Panc1 (cell line): ENCODE results near the gene DENND2A. TPM values are rescaled to one million over a fixed set of nuclear protein-coding genes. Genes with fewer than 3 reads are reported as not detected.

Source experiments
- ATAC-seq: fragments of 200-7000 bp; cut with Tn5 transposase; 2 replicates; pipeline ENCODE4 v1.9.1; 2020; ENCODE audit warnings: mild to moderate bottlenecking, moderate library complexity
- BruUV-seq: library from RNA; stranded (reverse); fragments of 400-500 nt; replicated peaks from 2 replicates; lab custom pipeline; 2021; lab: Mats Ljungman, UMichigan
- CTCF ChIA-PET: fragments of 300-600 bp; sonication (Branson Sonifier 250); formaldehyde crosslinking; loops from one replicate; lab custom pipeline; 2022; ENCODE audit warnings: antibody characterized with exemption; lab: Charles Lee
- POLR2A ChIA-PET: fragments of 300-600 bp; sonication (Branson Sonifier 250); formaldehyde crosslinking; loops from one replicate; lab custom pipeline; 2022; ENCODE audit warnings: antibody characterized with exemption; lab: Charles Lee
- DNase-seq: peaks from one replicate; pipeline ENCODE4 v3.0.0-alpha.2; 2010; ENCODE audit warnings: low read depth, low spot score
- H3K27ac ChIP-seq: 2 replicates; pipeline ENCODE4 v1.5.1; 2011; ENCODE audit warnings: mild to moderate bottlenecking, low read length, inconsistent platforms
- H3K27me3 ChIP-seq: fragments of 200-500 bp; sonication (Bioruptor generic); 2 replicates; pipeline ENCODE4 v1.6.0; 2014; ENCODE audit warnings: low read length, inconsistent platforms; ENCODE audit not compliant: control insufficient read depth, insufficient read depth
- H3K36me3 ChIP-seq: fragments of 200-500 bp; sonication (Bioruptor generic); 2 replicates; pipeline ENCODE4 v1.5.1; 2014; ENCODE audit warnings: inconsistent platforms, mild to moderate bottlenecking, low read length, moderate library complexity; ENCODE audit not compliant: control insufficient read depth, insufficient read depth
- H3K4me1 ChIP-seq: 2 replicates; pipeline ENCODE4 v1.5.1; 2011; ENCODE audit warnings: inconsistent platforms, mild to moderate bottlenecking, low read length, moderate library complexity; ENCODE audit not compliant: control insufficient read depth, insufficient read depth
- H3K4me3 ChIP-seq, 2 experiments: 2 replicates each; pipeline ENCODE4 v1.5.1; 2011 to 2012; ENCODE audit warnings: low read depth in 2 of 2, low read length in 2 of 2, mild to moderate bottlenecking in 2 of 2, inconsistent platforms in 1 of 2, moderate library complexity in 1 of 2
- H3K9me3 ChIP-seq: fragments of 200-500 bp; sonication (Bioruptor generic); 2 replicates; pipeline ENCODE4 v1.5.1; 2014; ENCODE audit warnings: low read depth, mild to moderate bottlenecking, inconsistent platforms, low read length, moderate library complexity; ENCODE audit not compliant: control insufficient read depth, insufficient read depth
- CTCF ChIP-seq: fragments of 450-650 bp; IDR thresholded peaks from 2 replicates; pipeline ENCODE4 v1.5.1; 2017; ENCODE audit warnings: mild to moderate bottlenecking
- POLR2AphosphoS5 ChIP-seq: IDR thresholded peaks from 2 replicates; pipeline ENCODE4 v1.6.1; 2012; ENCODE audit warnings: mild to moderate bottlenecking, low read depth, low read length, moderate library complexity
- SIN3A ChIP-seq: IDR thresholded peaks from 2 replicates; pipeline ENCODE4 v1.6.1; 2012; ENCODE audit warnings: low read depth, mild to moderate bottlenecking, low read length, moderate library complexity, borderline replicate concordance; ENCODE audit not compliant: insufficient read depth
- TCF7L2 ChIP-seq: IDR thresholded peaks from 2 replicates; pipeline ENCODE4 v1.6.1; 2011; ENCODE audit warnings: mild to moderate bottlenecking, low read depth, low read length, inconsistent platforms
- in situ Hi-C: cut with HindIII; loops from 2 replicates; pipeline ENCODE4 v1.10.0; 2016; ENCODE audit warnings: low sequenced_read_pairs, low pct_unique_long_range_greater_than_20kb
- intact Hi-C: fragments of 100-400 bp; cut with micrococcal nuclease; formaldehyde crosslinking; loops from one replicate; pipeline ENCODE4 v1.10.0; 2022; ENCODE audit not compliant: unreplicated experiment
- total RNA-seq: library from RNA; stranded (reverse); gene quantifications from one replicate; pipeline ENCODE4 v1.2.1, GENCODE V29; 2021; ENCODE audit not compliant: unreplicated experiment
- TF ChIP-seq, protein P1 (sequence below), 2 experiments: IDR thresholded peaks; 2 replicates each; pipeline ENCODE4 v1.6.1; 2011 to 2012; ENCODE audit warnings: low read depth in 2 of 2, control low read depth in 1 of 2, low read length in 1 of 2, mild to moderate bottlenecking in 1 of 2, moderate library complexity in 1 of 2; ENCODE audit not compliant: insufficient read depth in 1 of 2

DENND2A gene
- total RNA-seq, 1 experiment from 2014 or later: 1.4 TPM

GRCh38 chr7:140537750-140538482, 102.7 kb downstream of the DENND2A start:
- BruUV-seq: no TSS peak
- Histone ChIP-seq H3K27ac (no peak overlapping the region), H3K4me3 (no peak overlapping the region), H3K27me3 (no peaks in the 10 kb centered on the region), H3K9me3 (no peaks in the 10 kb centered on the region), H3K4me1 (peaks cover 11% of the 10 kb centered on the region), H3K36me3 (no peaks in the 10 kb centered on the region)
- intact Hi-C loops: no loop called here
- DNase-seq (no peak), ATAC-seq (no peak)
- ChIA-PET POLR2A (no interaction called here), CTCF (no interaction called here)
- TF ChIP-seq, protein P1, sequence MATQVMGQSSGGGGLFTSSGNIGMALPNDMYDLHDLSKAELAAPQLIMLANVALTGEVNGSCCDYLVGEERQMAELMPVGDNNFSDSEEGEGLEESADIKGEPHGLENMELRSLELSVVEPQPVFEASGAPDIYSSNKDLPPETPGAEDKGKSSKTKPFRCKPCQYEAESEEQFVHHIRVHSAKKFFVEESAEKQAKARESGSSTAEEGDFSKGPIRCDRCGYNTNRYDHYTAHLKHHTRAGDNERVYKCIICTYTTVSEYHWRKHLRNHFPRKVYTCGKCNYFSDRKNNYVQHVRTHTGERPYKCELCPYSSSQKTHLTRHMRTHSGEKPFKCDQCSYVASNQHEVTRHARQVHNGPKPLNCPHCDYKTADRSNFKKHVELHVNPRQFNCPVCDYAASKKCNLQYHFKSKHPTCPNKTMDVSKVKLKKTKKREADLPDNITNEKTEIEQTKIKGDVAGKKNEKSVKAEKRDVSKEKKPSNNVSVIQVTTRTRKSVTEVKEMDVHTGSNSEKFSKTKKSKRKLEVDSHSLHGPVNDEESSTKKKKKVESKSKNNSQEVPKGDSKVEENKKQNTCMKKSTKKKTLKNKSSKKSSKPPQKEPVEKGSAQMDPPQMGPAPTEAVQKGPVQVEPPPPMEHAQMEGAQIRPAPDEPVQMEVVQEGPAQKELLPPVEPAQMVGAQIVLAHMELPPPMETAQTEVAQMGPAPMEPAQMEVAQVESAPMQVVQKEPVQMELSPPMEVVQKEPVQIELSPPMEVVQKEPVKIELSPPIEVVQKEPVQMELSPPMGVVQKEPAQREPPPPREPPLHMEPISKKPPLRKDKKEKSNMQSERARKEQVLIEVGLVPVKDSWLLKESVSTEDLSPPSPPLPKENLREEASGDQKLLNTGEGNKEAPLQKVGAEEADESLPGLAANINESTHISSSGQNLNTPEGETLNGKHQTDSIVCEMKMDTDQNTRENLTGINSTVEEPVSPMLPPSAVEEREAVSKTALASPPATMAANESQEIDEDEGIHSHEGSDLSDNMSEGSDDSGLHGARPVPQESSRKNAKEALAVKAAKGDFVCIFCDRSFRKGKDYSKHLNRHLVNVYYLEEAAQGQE (IDR thresholded peaks at IDR 0.05; ENCODE audit: insufficient read depth in 1 of 2, low read depth in 2 of 2, low read length in 1 of 2): no peak
- TF ChIP-seq SIN3A (no peak), CTCF (no peak), POLR2AphosphoS5 (no peak), TCF7L2 (no peak)
- in situ Hi-C loops: no loop called here

DNA sequence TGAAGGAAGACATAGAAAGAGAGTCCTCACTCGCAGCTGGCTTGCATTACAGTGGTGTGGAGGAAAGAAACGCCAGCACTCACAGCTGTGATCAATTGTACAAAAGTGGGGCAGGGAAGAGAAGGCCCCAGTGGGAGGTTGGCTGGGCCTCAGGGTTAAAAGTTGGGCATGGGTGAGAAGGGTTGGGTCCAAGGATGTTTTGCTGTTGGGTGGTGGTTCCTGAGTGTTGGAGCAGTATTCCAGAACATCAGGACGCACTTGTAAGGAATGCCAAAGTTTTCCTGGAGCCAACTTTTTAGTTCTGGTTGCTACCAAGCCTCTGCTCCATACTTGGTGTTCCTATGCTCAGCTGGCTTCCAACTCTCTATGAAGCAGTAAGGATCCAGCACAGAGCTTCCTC, 105.9 kb downstream of the DENND2A start:
- Histone ChIP-seq H3K36me3 (no peaks in the 10 kb centered on the region), H3K27me3 (no peaks in the 10 kb centered on the region), H3K4me1 (no peaks in the 10 kb centered on the region), H3K27ac (no peak overlapping the region), H3K4me3 (no peak overlapping the region), H3K9me3 (no peaks in the 10 kb centered on the region)
- no peak for ATAC-seq
- intact Hi-C loops: no loop called here
- TF ChIP-seq TCF7L2: no peak
- no peak for TF ChIP-seq SIN3A
- TF ChIP-seq, protein P1 (IDR thresholded peaks at IDR 0.05; ENCODE audit: insufficient read depth in 1 of 2, low read depth in 2 of 2, low read length in 1 of 2): no peak
- no peak for TF ChIP-seq POLR2AphosphoS5
- TF ChIP-seq CTCF: no peak
- no TSS peak for BruUV-seq
- in situ Hi-C loops: no loop called here
- POLR2A ChIA-PET: interaction anchor here (0.6 kb wide), 1 partner anchor 112 kb away, joined by 3 read pairs; no protein-coding TSS in a partner anchor
- CTCF ChIA-PET: interaction anchor here (0.6 kb wide), 1 partner anchor 92 kb away, joined by 3 read pairs; no protein-coding TSS in a partner anchor
- no peak for DNase-seq
